ENCODE results near the gene NKAIN2.

GRCh38 chr6:124775121-124775520 lies 971.5 kb downstream of the NKAIN2 start:
- no peak for TF ChIP-seq CTCF (IDR thresholded peaks at IDR 0.05; ENCODE audit: insufficient read depth, low read length, poor library complexity, severe bottlenecking)
- no peak for TF ChIP-seq EZH2phosphoT487 (conservative IDR thresholded peaks at IDR 0.05; ENCODE audit: low read length)
